Upper lobe of left lung (tissue), 6 donors: ENCODE measurements around the gene SLC26A1. TPM values are rescaled to one million over a fixed set of nuclear protein-coding genes. Genes with fewer than 3 reads are reported as not detected.

Experiments used
- ATAC-seq, 2 donors: fragments of 200-7000 bp; cut with Tn5 transposase; one replicate each; pipeline ENCODE4 v1.9.1; 2022; ENCODE audit warnings: mild to moderate bottlenecking in 2 of 2, moderate library complexity in 2 of 2; ENCODE audit not compliant: low FRiP score in 2 of 2
- DNase-seq, 2 donors: peaks; one replicate each; pipeline ENCODE4 v3.0.0-alpha.2; 2019 to 2020
- H3K27ac ChIP-seq, 4 donors: fragments of 200-600 bp; sonication (generic); one replicate each; pipeline ENCODE4 v1.5.1; 2016 to 2019
- H3K27me3 ChIP-seq, 4 donors: fragments of 200-600 bp; sonication (generic); one replicate each; pipeline ENCODE4 v1.5.1; 2017 to 2019
- H3K36me3 ChIP-seq, 4 donors: fragments of 200-600 bp; sonication (generic); one replicate each; pipeline ENCODE4 v1.5.1; 2016 to 2019
- H3K4me1 ChIP-seq, 4 donors: fragments of 200-600 bp; sonication (generic); one replicate each; pipeline ENCODE4 v1.5.1; 2018 to 2019
- H3K4me3 ChIP-seq, 4 donors: fragments of 200-600 bp; sonication (generic); one replicate each; pipeline ENCODE4 v1.5.1; 2017 to 2019; ENCODE audit warnings: mild to moderate bottlenecking in 2 of 4, moderate library complexity in 1 of 4
- H3K9me3 ChIP-seq, 4 donors: fragments of 200-600 bp; sonication (generic); one replicate each; pipeline ENCODE4 v1.5.1; 2018 to 2019
- EP300 ChIP-seq, 4 donors: sonication (generic); formaldehyde crosslinking; IDR thresholded peaks; one replicate each; pipeline ENCODE4 v1.5.1; 2017; ENCODE audit warnings: antibody characterized with exemption in 4 of 4, control low read depth in 2 of 4
- POLR2A ChIP-seq, 4 donors: fragments of 450-650 bp; IDR thresholded peaks; one replicate each; pipeline ENCODE4 v1.5.1; 2016 to 2017; ENCODE audit warnings: antibody characterized with exemption in 4 of 4, mild to moderate bottlenecking in 2 of 4
- POLR2AphosphoS5 ChIP-seq, 2 donors: sonication (generic); formaldehyde crosslinking; IDR thresholded peaks; one replicate each; pipeline ENCODE4 v1.5.1; 2017; ENCODE audit warnings: antibody characterized with exemption in 2 of 2
- WGBS, 2 donors: methylation state at CpG; one replicate each; pipeline ENCODE4 v1.1.5; 2017 to 2018; 5-methylcytosine and 5-hydroxymethylcytosine counted together
- total RNA-seq, 6 donors: library from RNA; depleted of rRNA in 4 of 6; stranded (reverse); fragments of >200 nt in 4 of 6; gene quantifications; one replicate each; pipeline versions ENCODE4 v1.1.0 to v1.2.1, GENCODE V29; 2016 to 2021
- TF ChIP-seq, protein P1 (sequence below), 6 experiments: fragments of 450-650 bp in 4 of 6; fragments of 200-600 bp in 2 of 6; sonication (generic) in 2 of 6; IDR thresholded peaks; one replicate each; pipeline ENCODE4 v1.5.1; 2016 to 2019; ENCODE audit warnings: antibody characterized with exemption in 6 of 6
- donor health status: DM: no; HTN: no; CAD: no; lungs with moderate emphysema.
- donor health status: DM: no; HTN: yes; CAD: no; lungs with severe emphysema.

Gene SLC26A1
- total RNA-seq, 6 donors from 2014 or later: 0.39 to 2.1 (median 0.68) TPM

DNA sequence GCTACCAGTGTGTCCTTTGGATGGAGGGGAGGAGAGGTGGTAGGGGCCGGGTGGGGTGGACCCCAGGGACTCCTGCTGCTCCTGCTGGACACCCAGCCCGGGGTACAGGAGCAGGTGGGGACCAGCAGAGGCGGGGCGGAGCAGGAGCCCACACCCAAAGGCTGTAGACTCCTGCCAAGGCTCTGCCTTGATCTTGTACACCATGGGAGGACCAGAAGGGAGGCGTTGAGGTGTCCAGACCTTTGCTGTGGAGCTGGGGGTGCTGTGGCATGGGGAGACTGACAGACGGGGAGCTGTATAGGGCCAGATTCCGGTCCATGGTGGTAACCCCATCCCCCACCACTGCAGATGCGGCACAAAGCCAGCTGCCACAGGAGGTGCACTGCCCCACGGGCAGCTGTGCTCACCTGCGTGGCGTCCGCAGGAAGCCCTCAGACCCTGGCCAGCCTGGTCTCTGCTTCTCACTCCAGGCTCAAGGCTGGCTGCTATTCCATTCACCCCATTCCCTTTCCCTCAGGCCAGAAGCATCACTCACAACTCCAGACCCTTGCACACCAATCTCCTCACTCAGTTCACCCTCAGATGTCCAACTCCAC, 5.0 kb upstream of the SLC26A1 start:
- Histone ChIP-seq H3K27me3 (peaks cover 4 to 43% (median 33%) of the 10 kb centered on the region in 4 donors), H3K27ac (no peak overlapping the region), H3K4me1 (peaks cover 28 to 41% (median 30%) of the 10 kb centered on the region in 4 donors), H3K9me3 (no peaks in the 10 kb centered on the region), H3K4me3 (peak overlapping the region in 1 of 4 donors; percentile 47), H3K36me3 (no peaks in the 10 kb centered on the region)
- TF ChIP-seq EP300 (IDR thresholded peaks at IDR 0.05) (no peak), POLR2AphosphoS5 (IDR thresholded peaks at IDR 0.05) (no peak), POLR2A (IDR thresholded peaks at IDR 0.05) (no peak)
- TF ChIP-seq, protein P1, sequence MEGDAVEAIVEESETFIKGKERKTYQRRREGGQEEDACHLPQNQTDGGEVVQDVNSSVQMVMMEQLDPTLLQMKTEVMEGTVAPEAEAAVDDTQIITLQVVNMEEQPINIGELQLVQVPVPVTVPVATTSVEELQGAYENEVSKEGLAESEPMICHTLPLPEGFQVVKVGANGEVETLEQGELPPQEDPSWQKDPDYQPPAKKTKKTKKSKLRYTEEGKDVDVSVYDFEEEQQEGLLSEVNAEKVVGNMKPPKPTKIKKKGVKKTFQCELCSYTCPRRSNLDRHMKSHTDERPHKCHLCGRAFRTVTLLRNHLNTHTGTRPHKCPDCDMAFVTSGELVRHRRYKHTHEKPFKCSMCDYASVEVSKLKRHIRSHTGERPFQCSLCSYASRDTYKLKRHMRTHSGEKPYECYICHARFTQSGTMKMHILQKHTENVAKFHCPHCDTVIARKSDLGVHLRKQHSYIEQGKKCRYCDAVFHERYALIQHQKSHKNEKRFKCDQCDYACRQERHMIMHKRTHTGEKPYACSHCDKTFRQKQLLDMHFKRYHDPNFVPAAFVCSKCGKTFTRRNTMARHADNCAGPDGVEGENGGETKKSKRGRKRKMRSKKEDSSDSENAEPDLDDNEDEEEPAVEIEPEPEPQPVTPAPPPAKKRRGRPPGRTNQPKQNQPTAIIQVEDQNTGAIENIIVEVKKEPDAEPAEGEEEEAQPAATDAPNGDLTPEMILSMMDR (IDR thresholded peaks at IDR 0.05): no peak
- DNase-seq (peak in 1 of 2 donors; percentile 56), ATAC-seq (no peak)
- 44 to 52% methylated on average over 5 to 12 of the region's 12 CpGs for WGBS, 2 donors

DNA sequence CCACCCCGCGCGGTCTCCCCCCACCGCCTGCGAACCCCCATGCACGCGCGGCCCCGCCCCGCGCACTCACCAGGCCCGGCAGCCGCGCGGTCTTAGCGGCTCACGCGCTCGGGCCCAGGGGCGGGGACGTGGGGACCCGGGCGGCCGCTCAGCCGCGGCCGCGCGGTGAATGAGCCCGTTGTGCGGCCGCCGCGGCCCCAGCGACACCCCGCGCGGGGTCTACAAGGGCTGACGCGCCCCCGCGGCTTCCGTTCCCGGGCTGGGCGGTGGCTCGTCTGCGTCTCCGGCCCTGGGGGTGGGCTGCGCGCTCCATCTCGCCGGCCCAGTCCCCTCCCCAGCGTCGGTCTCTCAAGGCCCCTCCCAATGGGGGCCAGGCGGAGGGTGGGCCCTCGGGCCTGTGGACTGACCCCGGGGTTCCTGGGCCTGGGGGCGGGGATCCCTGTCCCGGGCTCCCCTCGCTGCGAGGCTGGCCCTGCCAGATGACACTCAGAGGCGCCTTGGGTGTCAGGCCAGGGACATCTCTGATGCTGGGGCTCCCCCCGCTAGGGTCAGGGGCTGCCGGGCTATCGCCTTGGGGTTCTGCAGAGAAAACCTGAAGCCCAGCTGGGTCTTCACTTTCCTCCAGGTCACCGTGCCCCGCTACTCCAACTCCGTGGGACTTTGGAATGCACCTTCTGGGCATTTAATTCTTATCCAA, 4.3 kb upstream of the SLC26A1 start:
- DNase-seq: peak in 1 of 2 donors; percentile 88
- no peak overlapping the region for H3K27ac ChIP-seq
- H3K4me1 ChIP-seq: peaks cover 21 to 40% (median 28%) of the 10 kb centered on the region in 4 donors
- WGBS, 2 donors: 22% methylated on average over 8 of the region's 68 CpGs; no CpG with 5 or more reads in 1 of the 2 donors
- H3K27me3 ChIP-seq: peaks cover 4 to 36% (median 26%) of the 10 kb centered on the region in 4 donors
- ATAC-seq: peak in 1 of 2 donors; percentile 38
- no peaks in the 10 kb centered on the region for H3K9me3 ChIP-seq
- H3K36me3 ChIP-seq: no peaks in the 10 kb centered on the region
- TF ChIP-seq POLR2A (IDR thresholded peaks at IDR 0.05): no peak
- TF ChIP-seq EP300 (IDR thresholded peaks at IDR 0.05): no peak
- TF ChIP-seq, protein P1 (IDR thresholded peaks at IDR 0.05): no peak
- H3K4me3 ChIP-seq: peak overlapping the region in 3 of 4 donors; percentile 24 to 47 (median 43)

DNA sequence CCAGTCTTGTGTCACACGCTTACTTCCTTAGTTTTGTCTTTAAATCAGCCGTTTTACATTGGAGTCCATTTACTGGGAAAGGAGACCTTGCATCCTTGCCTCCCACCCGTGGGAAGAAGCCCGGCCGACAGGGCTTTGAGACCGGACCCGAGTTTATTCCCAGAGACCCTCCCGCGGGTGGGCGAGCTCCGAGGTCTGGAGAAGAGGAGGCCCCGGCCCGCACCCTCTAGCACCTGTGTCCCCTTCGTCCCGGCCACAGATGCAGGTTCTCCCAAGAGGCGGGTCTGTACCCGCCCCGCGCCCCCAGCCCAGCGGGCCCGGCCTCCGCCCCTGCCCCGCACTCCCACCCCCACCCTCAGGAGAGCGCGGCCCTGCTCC, 3.8 kb upstream of the SLC26A1 start:
- TF ChIP-seq EP300 (IDR thresholded peaks at IDR 0.05) (no peak), POLR2A (IDR thresholded peaks at IDR 0.05) (no peak), POLR2AphosphoS5 (IDR thresholded peaks at IDR 0.05) (no peak)
- TF ChIP-seq, protein P1 (IDR thresholded peaks at IDR 0.05): no peak
- Histone ChIP-seq H3K4me1 (peaks cover 16 to 34% (median 25%) of the 10 kb centered on the region in 4 donors), H3K27ac (no peak overlapping the region), H3K36me3 (no peaks in the 10 kb centered on the region), H3K9me3 (no peaks in the 10 kb centered on the region), H3K27me3 (peaks cover under 1 to 31% (median 22%) of the 10 kb centered on the region in 4 donors), H3K4me3 (peak overlapping the region in 3 of 4 donors; percentile 24 to 47 (median 43))
- WGBS, 2 donors: 15 to 18% methylated on average over 3 to 18 of the region's 25 CpGs
- DNase-seq (no peak), ATAC-seq (no peak)

DNA sequence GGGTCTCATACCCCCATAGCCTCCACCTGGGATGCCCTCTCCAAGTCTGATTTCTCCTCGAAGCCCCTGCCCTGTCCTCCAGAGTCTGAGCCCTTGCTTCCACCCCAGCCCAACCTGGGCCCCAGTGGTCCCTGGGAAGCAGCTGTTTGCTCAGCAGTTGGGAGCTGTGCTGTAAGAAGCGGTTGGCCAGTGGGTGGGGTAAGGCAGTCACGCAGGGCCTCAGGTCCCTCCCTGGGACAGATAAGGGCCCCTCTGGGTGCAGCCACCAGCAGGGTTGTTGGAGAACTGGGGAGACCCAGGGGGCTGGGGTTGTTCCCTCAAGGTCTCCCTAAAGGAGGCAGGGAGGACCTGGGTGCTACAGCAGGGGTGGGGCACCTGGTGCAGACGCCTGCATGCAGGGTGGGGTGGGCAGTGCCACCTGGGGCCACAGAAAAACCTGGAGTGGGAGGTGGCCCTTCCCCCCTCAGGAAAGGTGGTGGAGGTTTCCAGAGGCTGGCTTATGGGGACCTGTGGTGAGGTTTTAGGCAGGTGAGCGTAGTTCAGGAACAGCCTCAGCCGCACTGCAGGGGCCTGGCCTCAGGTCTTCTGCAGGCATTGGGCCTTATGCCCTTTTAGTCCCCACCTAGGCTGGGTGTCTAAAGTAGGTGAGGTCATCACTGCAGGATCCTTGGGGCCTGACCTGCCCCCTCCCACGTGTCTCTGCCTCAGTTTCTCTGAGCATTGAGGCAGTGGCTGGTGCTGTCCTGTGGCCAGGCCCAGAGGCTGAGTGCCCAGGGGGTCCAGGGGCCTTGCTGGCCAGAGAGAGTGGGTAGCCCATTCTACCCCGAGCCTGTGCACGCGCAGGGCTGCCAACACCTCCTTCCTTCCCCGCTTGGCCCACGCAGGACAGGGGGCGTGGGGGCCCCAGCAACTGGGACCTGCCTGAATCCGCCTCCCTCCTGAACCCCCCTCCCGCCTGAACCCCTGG, 3.1 kb upstream of the SLC26A1 start:
- Histone ChIP-seq H3K4me1 (peaks cover 13 to 28% (median 22%) of the 10 kb centered on the region in 4 donors), H3K4me3 (no peak overlapping the region), H3K27me3 (peaks cover 0 to 25% (median 16%) of the 10 kb centered on the region in 4 donors)

More for the DNA sequence above, 3.1 kb upstream of the SLC26A1 start:
- no peak for TF ChIP-seq POLR2A (IDR thresholded peaks at IDR 0.05)
- TF ChIP-seq EP300 (IDR thresholded peaks at IDR 0.05): no peak
- TF ChIP-seq, protein P1 (IDR thresholded peaks at IDR 0.05): no peak
- no peak for TF ChIP-seq POLR2AphosphoS5 (IDR thresholded peaks at IDR 0.05)
- WGBS, 2 donors: 60 to 82% methylated on average over 11 to 15 of the region's 15 CpGs
- H3K36me3 ChIP-seq: no peaks in the 10 kb centered on the region
- ATAC-seq: no peak
- H3K27ac ChIP-seq: no peak overlapping the region
- no peaks in the 10 kb centered on the region for H3K9me3 ChIP-seq
- DNase-seq: peak in 1 of 2 donors; percentile 70
